GM12878 (cell line): ENCODE data around the gene NELL1.

Experiments used
- CTCF ChIP-seq, 3 experiments: IDR thresholded peaks in 2 of 3; conservative IDR thresholded peaks in 1 of 3; 2 replicates each; pipeline ENCODE4 v1.5.1; 2011; ENCODE audit warnings: low read depth in 3 of 3, low read length in 3 of 3, mild to moderate bottlenecking in 3 of 3, control low read depth in 2 of 3, moderate library complexity in 2 of 3, inconsistent platforms in 1 of 3, mixed read lengths in 1 of 3; ENCODE audit not compliant: control insufficient read depth in 2 of 3, insufficient read depth in 1 of 3; ENCODE audit errors: extremely low read depth in 1 of 3
- EZH2 ChIP-seq: IDR thresholded peaks from 2 replicates; pipeline ENCODE4 v1.6.1; 2012; ENCODE audit warnings: low read depth, mild to moderate bottlenecking, control low read depth, inconsistent platforms, low read length, borderline replicate concordance; ENCODE audit not compliant: control insufficient read depth
- MTA3 ChIP-seq: IDR thresholded peaks from 2 replicates; pipeline ENCODE4 v1.6.1; 2012; ENCODE audit warnings: low read length, inconsistent platforms, borderline replicate concordance
- NFIC ChIP-seq: IDR thresholded peaks from 2 replicates; pipeline ENCODE4 v1.6.1; 2012; ENCODE audit warnings: low read depth, mild to moderate bottlenecking, inconsistent platforms, low read length, moderate library complexity
- POLR2A ChIP-seq: IDR thresholded peaks from 2 replicates; pipeline ENCODE4 v1.6.1; 2011; ENCODE audit warnings: low read depth, mild to moderate bottlenecking, low read length
- POLR2AphosphoS2 ChIP-seq: IDR thresholded peaks from 2 replicates; pipeline ENCODE4 v1.6.1; 2011; ENCODE audit warnings: low read depth, mild to moderate bottlenecking, low read length, improper control_type of control experiment, moderate library complexity
- RAD21 ChIP-seq: IDR thresholded peaks from 2 replicates; pipeline ENCODE4 v1.6.1; 2011; ENCODE audit warnings: mild to moderate bottlenecking, low read depth, low read length, moderate library complexity; ENCODE audit not compliant: insufficient read depth
- ZBED1 ChIP-seq: IDR thresholded peaks from 2 replicates; pipeline ENCODE4 v1.6.1; 2016; ENCODE audit warnings: borderline replicate concordance
- TF ChIP-seq, protein P1 (sequence below): fragments of 450-650 bp; formaldehyde crosslinking; IDR thresholded peaks from 2 replicates; pipeline ENCODE4 v1.5.0; 2022; ENCODE audit warnings: mild to moderate bottlenecking, missing genetic modification characterization

- TF ChIP-seq CTCF (IDR thresholded peaks at IDR 0.05 in 2 of 3, conservative IDR thresholded peaks at IDR 0.05 in 1 of 3; ENCODE audit: control insufficient read depth in 2 of 3, extremely low read depth in 1 of 3, insufficient read depth in 1 of 3, low read depth in 3 of 3, low read length in 3 of 3) (no peak), ZBED1 (no peak), MTA3 (no peak), POLR2AphosphoS2 (no peak), EZH2 (no peak), RAD21 (no peak), POLR2A (no peak), NFIC (no peak)
- TF ChIP-seq, protein P1, sequence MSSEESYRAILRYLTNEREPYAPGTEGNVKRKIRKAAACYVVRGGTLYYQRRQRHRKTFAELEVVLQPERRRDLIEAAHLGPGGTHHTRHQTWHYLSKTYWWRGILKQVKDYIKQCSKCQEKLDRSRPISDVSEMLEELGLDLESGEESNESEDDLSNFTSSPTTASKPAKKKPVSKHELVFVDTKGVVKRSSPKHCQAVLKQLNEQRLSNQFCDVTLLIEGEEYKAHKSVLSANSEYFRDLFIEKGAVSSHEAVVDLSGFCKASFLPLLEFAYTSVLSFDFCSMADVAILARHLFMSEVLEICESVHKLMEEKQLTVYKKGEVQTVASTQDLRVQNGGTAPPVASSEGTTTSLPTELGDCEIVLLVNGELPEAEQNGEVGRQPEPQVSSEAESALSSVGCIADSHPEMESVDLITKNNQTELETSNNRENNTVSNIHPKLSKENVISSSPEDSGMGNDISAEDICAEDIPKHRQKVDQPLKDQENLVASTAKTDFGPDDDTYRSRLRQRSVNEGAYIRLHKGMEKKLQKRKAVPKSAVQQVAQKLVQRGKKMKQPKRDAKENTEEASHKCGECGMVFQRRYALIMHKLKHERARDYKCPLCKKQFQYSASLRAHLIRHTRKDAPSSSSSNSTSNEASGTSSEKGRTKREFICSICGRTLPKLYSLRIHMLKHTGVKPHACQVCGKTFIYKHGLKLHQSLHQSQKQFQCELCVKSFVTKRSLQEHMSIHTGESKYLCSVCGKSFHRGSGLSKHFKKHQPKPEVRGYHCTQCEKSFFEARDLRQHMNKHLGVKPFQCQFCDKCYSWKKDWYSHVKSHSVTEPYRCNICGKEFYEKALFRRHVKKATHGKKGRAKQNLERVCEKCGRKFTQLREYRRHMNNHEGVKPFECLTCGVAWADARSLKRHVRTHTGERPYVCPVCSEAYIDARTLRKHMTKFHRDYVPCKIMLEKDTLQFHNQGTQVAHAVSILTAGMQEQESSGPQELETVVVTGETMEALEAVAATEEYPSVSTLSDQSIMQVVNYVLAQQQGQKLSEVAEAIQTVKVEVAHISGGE (CRISPR knock-in tag): no peak
Measured at GRCh38 chr11:20715464-20715863, 46.1 kb downstream of the NELL1 start.
